ENCODE data around the gene KCNA5. TPM values are rescaled to one million over a fixed set of nuclear protein-coding genes. Genes with fewer than 3 reads are reported as not detected.

Gene KCNA5
- total RNA-seq, 1 experiment from 2014 or later = not detected

DNA sequence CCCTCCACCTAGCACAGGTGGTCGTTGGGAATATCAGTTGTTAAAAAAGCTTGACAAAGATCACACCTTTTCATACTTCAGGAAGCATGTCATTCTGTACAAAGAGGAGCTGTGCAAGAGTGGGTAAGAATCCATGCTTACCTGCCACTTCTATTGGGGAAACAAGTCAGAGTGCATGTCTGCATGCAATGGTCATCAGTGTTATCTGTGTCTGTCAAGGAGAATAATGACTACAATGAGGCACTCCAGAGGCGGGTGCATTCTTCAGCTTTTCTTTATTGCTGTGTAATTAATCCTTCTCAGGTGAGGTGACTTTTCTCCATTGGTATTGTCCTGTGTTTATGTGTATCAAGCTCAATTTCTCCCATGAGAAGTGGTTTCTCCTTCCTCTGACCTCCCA, 24.4 kb downstream of the KCNA5 start:
- Histone ChIP-seq H3K4me3 (ENCODE audit: low read length) (no peak overlapping the region), H3K9me2 (replicated peaks; ENCODE audit: low read length) (no peaks in the 10 kb centered on the region), H4K20me1 (ENCODE audit: low read length) (no peaks in the 10 kb centered on the region), H3K27ac (ENCODE audit: low read length) (no peak overlapping the region), H3K4me2 (ENCODE audit: low read length) (no peak overlapping the region), H3K36me3 (ENCODE audit: low read depth, low read length) (no peaks in the 10 kb centered on the region), H3K79me2 (ENCODE audit: low read length) (no peaks in the 10 kb centered on the region), H3K27me3 (ENCODE audit: low read length) (no peaks in the 10 kb centered on the region), H2AFZ (ENCODE audit: low read length) (no peak overlapping the region), H3F3A (ENCODE audit: low read length, unreplicated experiment) (no peaks in the 10 kb centered on the region), H3K4me1 (ENCODE audit: insufficient read depth, low read length) (no peaks in the 10 kb centered on the region), H3K9ac (ENCODE audit: low read length) (no peak overlapping the region), H3K9me3 (ENCODE audit: low read length) (no peaks in the 10 kb centered on the region)
- BruUV-seq (replicated peaks) = no TSS peak
- DNase-seq (no peak), ATAC-seq (no peak)
- ChIA-PET CTCF (no interaction called here), POLR2A (ENCODE audit: unreplicated experiment) (no interaction called here)
- TF ChIP-seq, protein P1, sequence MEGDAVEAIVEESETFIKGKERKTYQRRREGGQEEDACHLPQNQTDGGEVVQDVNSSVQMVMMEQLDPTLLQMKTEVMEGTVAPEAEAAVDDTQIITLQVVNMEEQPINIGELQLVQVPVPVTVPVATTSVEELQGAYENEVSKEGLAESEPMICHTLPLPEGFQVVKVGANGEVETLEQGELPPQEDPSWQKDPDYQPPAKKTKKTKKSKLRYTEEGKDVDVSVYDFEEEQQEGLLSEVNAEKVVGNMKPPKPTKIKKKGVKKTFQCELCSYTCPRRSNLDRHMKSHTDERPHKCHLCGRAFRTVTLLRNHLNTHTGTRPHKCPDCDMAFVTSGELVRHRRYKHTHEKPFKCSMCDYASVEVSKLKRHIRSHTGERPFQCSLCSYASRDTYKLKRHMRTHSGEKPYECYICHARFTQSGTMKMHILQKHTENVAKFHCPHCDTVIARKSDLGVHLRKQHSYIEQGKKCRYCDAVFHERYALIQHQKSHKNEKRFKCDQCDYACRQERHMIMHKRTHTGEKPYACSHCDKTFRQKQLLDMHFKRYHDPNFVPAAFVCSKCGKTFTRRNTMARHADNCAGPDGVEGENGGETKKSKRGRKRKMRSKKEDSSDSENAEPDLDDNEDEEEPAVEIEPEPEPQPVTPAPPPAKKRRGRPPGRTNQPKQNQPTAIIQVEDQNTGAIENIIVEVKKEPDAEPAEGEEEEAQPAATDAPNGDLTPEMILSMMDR (conservative IDR thresholded peaks at IDR 0.05; ENCODE audit: low read depth, low read length) = no peak
- TF ChIP-seq EZH2 (IDR thresholded peaks at IDR 0.05; ENCODE audit: low read length, unreplicated experiment) (no peak), EZH2phosphoT487 (IDR thresholded peaks at IDR 0.05; ENCODE audit: borderline replicate concordance, low read length) (no peak)
- intact Hi-C loops (cut with micrococcal nuclease) = no loop called here

DNA sequence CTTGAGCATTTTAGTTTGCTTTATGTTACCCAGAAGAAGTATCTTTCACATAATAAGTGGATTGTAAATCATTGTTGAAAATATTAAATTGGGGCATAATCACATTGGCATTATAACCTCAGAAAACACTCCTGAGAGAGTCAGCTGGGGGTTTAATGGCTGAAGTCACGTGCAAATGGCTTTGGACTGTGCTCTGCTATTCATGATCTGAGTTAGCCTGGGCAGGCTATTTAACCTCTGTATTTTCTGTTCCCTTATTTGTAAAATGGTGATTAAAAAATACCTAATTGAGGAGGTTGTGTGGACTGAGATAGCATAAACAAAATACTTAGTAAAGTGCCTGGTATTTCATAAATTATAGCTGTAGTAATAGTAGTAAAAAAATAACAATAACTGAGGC, 24.9 kb downstream of the KCNA5 start:
- Histone ChIP-seq H3F3A (ENCODE audit: low read length, unreplicated experiment) (no peaks in the 10 kb centered on the region), H2AFZ (ENCODE audit: low read length) (no peak overlapping the region), H4K20me1 (ENCODE audit: low read length) (no peaks in the 10 kb centered on the region), H3K4me1 (ENCODE audit: insufficient read depth, low read length) (no peaks in the 10 kb centered on the region), H3K9ac (ENCODE audit: low read length) (no peak overlapping the region), H3K36me3 (ENCODE audit: low read depth, low read length) (no peaks in the 10 kb centered on the region), H3K4me2 (ENCODE audit: low read length) (no peak overlapping the region), H3K79me2 (ENCODE audit: low read length) (no peaks in the 10 kb centered on the region), H3K27me3 (ENCODE audit: low read length) (no peaks in the 10 kb centered on the region), H3K27ac (ENCODE audit: low read length) (no peak overlapping the region), H3K9me3 (ENCODE audit: low read length) (no peaks in the 10 kb centered on the region), H3K9me2 (replicated peaks; ENCODE audit: low read length) (no peaks in the 10 kb centered on the region), H3K4me3 (ENCODE audit: low read length) (no peak overlapping the region)
- intact Hi-C loops (cut with micrococcal nuclease) = no loop called here
- no peak for TF ChIP-seq EZH2phosphoT487 (IDR thresholded peaks at IDR 0.05; ENCODE audit: borderline replicate concordance, low read length)
- TF ChIP-seq, protein P1 (conservative IDR thresholded peaks at IDR 0.05; ENCODE audit: low read depth, low read length) = no peak
- ATAC-seq (no peak), DNase-seq (no peak)
- ChIA-PET POLR2A (ENCODE audit: unreplicated experiment) (no interaction called here), CTCF (no interaction called here)
- BruUV-seq (replicated peaks) = no TSS peak

DNA sequence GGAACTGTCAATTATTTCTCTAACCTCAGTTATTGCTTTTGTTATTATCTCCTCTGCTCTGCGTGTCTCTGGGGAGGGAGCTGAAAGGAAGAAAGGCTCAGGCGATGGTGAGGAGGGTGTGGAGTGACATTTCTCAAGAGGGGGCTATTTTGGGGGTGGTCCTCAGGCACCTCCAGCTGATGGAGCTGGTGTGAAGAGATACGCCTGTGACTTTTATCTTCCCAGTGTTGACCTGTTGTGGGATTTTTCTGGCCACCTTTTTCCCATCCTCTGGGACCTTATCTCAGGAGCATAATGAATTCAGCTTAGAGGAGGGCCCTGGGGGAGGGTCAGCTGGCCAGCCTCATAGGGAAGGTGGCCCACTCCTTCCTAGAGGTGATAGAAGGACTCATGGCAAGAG, 26.4 kb downstream of the KCNA5 start:
- H4K20me1 ChIP-seq (ENCODE audit: low read length) = no peaks in the 10 kb centered on the region
- no peaks in the 10 kb centered on the region for H3K36me3 ChIP-seq (ENCODE audit: low read depth, low read length)
- H3K9ac ChIP-seq (ENCODE audit: low read length) = no peak overlapping the region
- H3K27me3 ChIP-seq (ENCODE audit: low read length) = no peaks in the 10 kb centered on the region
- no TSS peak for BruUV-seq (replicated peaks)
- no peak overlapping the region for H3K4me3 ChIP-seq (ENCODE audit: low read length)
- intact Hi-C loops (cut with micrococcal nuclease) = no loop called here
- H3K9me3 ChIP-seq (ENCODE audit: low read length) = no peaks in the 10 kb centered on the region
- H3F3A ChIP-seq (ENCODE audit: low read length, unreplicated experiment) = no peaks in the 10 kb centered on the region
- DNase-seq (no peak), ATAC-seq (no peak)
- CTCF ChIA-PET = no interaction called here
- TF ChIP-seq EZH2phosphoT487 (IDR thresholded peaks at IDR 0.05; ENCODE audit: borderline replicate concordance, low read length) (no peak), EZH2 (IDR thresholded peaks at IDR 0.05; ENCODE audit: low read length, unreplicated experiment) (no peak)
- TF ChIP-seq, protein P1 (conservative IDR thresholded peaks at IDR 0.05; ENCODE audit: low read depth, low read length) = no peak
- no peak overlapping the region for H3K4me2 ChIP-seq (ENCODE audit: low read length)
- H3K79me2 ChIP-seq (ENCODE audit: low read length) = no peaks in the 10 kb centered on the region
- POLR2A ChIA-PET (ENCODE audit: unreplicated experiment) = no interaction called here
- no peak overlapping the region for H3K27ac ChIP-seq (ENCODE audit: low read length)
- no peak overlapping the region for H2AFZ ChIP-seq (ENCODE audit: low read length)
- H3K4me1 ChIP-seq (ENCODE audit: insufficient read depth, low read length) = no peaks in the 10 kb centered on the region
- H3K9me2 ChIP-seq (replicated peaks; ENCODE audit: low read length) = no peaks in the 10 kb centered on the region
